Measurements from ENCODE around the gene FBXO4.

The FBXO4 gene

DNA sequence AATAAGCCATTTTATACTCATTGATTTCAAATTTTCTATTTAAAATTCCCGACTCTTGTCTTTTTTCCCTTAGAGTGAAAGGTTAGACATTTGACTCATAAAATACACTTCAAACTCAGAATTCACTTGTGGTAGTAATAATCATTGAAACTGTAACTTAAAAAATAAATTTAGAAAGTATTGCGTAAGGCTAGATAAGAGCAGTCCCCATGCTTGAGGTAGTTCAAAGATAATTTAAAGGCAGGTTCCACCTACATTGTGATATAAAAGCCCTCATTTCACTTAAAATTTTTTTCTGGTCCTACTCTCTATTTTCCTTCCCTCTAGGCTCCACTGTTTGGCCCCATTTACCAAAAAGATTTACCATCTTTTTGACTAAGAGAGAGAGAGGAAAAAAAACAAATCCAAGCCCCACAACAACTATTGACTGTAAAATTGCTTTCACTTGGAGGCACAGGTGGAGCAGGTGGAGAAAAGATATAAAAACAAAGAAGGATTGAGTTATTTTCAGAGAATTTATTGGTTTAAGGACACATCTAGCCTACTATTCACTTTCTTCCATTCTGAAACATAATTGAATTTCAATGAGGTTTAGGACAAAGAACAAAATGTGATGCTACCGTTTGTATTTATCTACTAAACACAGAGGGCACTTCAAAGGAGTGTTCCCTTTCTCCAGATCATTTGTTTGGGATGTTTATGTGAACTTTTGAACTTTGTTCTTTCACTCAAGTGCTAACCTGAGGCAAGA, 61.0 kb downstream of the FBXO4 start:
- DNase-seq: no peak
